ENCODE results near the gene PPP2CA. TPM values are rescaled to one million over a fixed set of nuclear protein-coding genes. Genes with fewer than 3 reads are reported as not detected.
"Not testable (repeated sequence)": the region's sequence is repeated elsewhere in the genome, so short reads cannot be mapped to it uniquely, and the experiment has no call there.

The PPP2CA gene
- total and polyA plus RNA-seq, 2 of the 8 experiments (the other 6 are each of a cell fraction or from before 2014, with no cell fraction given), result 75.0 to 205 TPM

DNA sequence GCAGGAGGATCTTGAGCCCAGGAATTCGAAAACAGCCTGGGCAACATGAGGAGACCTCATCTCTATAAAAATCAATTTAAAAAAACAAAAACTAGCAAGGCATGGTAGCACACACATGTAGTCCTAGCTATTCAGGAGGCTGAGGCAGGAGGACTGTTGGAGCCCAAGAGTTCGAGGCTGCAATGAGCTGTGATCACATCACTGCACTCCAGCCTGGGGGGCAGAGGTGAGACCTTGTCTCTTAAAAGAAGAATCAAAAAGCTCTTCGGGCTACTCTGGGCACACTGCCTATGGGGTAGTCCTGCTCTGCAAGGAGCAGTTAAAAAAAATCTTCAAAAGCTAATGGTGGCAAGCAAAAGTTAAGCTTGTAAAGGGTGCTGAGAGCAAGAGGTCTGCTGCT is 72.6 kb downstream of the PPP2CA start (continued):
- TF ChIP-seq, protein P1, sequence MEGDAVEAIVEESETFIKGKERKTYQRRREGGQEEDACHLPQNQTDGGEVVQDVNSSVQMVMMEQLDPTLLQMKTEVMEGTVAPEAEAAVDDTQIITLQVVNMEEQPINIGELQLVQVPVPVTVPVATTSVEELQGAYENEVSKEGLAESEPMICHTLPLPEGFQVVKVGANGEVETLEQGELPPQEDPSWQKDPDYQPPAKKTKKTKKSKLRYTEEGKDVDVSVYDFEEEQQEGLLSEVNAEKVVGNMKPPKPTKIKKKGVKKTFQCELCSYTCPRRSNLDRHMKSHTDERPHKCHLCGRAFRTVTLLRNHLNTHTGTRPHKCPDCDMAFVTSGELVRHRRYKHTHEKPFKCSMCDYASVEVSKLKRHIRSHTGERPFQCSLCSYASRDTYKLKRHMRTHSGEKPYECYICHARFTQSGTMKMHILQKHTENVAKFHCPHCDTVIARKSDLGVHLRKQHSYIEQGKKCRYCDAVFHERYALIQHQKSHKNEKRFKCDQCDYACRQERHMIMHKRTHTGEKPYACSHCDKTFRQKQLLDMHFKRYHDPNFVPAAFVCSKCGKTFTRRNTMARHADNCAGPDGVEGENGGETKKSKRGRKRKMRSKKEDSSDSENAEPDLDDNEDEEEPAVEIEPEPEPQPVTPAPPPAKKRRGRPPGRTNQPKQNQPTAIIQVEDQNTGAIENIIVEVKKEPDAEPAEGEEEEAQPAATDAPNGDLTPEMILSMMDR (IDR thresholded peaks at IDR 0.05; ENCODE audit: control extremely low read depth in 1 of 3, insufficient read depth in 1 of 3, low read depth in 1 of 3, low read length in 3 of 3), result no peak
- TF ChIP-seq, protein P2, sequence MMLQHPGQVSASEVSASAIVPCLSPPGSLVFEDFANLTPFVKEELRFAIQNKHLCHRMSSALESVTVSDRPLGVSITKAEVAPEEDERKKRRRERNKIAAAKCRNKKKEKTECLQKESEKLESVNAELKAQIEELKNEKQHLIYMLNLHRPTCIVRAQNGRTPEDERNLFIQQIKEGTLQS (IDR thresholded peaks at IDR 0.05; ENCODE audit: insufficient read depth, low read depth, low read length), result no peak
- no peak for TF ChIP-seq EZH2 (IDR thresholded peaks at IDR 0.05; ENCODE audit: low read depth, low read length, severe bottlenecking)

DNA sequence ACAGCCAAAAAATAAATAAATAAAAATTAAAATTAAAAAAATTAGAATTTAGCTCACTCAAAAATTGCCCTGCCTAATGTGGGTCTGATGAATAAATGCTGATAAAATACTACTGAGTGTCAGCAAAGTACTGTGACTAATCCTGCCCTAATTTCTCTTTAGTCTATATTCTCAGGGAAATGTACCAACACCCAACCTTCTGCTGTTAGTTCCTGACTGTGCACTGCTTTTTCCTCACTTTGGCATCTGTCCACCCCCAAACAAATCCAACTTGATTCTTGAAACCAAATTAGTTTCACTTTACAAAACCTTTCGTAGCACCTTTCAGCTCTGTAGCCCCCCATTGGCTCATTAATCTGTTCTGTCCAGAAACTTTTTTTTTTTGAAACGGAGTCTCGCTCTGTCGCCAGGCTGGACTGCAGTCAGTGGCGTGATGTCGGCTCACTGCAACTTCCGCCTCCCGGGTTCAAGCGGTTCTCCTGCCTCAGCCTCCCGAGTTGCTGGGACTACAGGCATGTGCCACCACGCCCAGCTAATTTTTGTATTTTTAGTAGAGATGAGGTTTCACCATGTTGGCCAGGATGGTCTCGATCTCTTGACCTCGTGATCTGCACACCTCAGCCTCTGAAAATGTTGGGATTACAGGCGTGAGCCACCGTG is 73.6 kb downstream of the PPP2CA start:
- ChIA-PET CTCF (ENCODE audit: partially characterized antibody) (interaction anchor here (0.7 to 24.3 kb wide), 7 partner anchors 11 to 274 kb away, joined by 3 to 629 read pairs (median 5); no protein-coding TSS in a partner anchor), POLR2A (ENCODE audit: partially characterized antibody) (interaction anchor here (0.9 to 1.2 kb wide), 2 partner anchors 9 to 10 kb away, joined by 3 read pairs; no protein-coding TSS in a partner anchor)
- H4K5ac ChIP-seq (ENCODE audit: insufficient read length, low read depth, low read length); H2BK5ac ChIP-seq (ENCODE audit: low read depth, low read length); H3K4me2 ChIP-seq (ENCODE audit: insufficient read depth in 1 of 2, low read depth in 2 of 2, low read length in 2 of 2); H2BK20ac ChIP-seq (ENCODE audit: low read length); H4K8ac ChIP-seq (ENCODE audit: extremely low read depth, insufficient read depth, low read length); H3K79me2 ChIP-seq (ENCODE audit: control insufficient read depth in 1 of 2, insufficient read depth in 2 of 2, low read length in 2 of 2); H4K91ac ChIP-seq (replicated peaks; ENCODE audit: insufficient read length, low read length); H2AFZ ChIP-seq (ENCODE audit: low read length); DNase-seq (ENCODE audit: low read depth in 1 of 2, low spot score in 2 of 2); H3K27ac ChIP-seq (ENCODE audit: low read depth, low read length); H3K4me1 ChIP-seq (replicated peaks in 1 of 4; ENCODE audit: control insufficient read depth in 3 of 4, insufficient read depth in 4 of 4, low read length in 3 of 4); H3K18ac ChIP-seq (ENCODE audit: extremely low read depth, low read length); FAIRE-seq; H2AK5ac ChIP-seq (ENCODE audit: low read depth, low read length); H3K9me3 ChIP-seq (ENCODE audit: insufficient read depth in 2 of 2, low read depth in 1 of 2, low read length in 1 of 2); H3K79me1 ChIP-seq (ENCODE audit: low read depth, low read length); H3K27me3 ChIP-seq (replicated peaks in 1 of 4; ENCODE audit: control insufficient read depth in 3 of 4, extremely low read depth in 1 of 4, insufficient read depth in 3 of 4, low read length in 3 of 4); H2BK12ac ChIP-seq (ENCODE audit: low read depth, low read length); H2BK15ac ChIP-seq (ENCODE audit: low read length); H3K4ac ChIP-seq (replicated peaks; ENCODE audit: insufficient read length, low read depth, low read length); H3K4me3 ChIP-seq (ENCODE audit: extremely low read depth in 1 of 4, insufficient read depth in 2 of 4, low read depth in 3 of 4, low read length in 4 of 4); H2BK120ac ChIP-seq (replicated peaks; ENCODE audit: low read depth, low read length); H3K23me2 ChIP-seq (ENCODE audit: low read depth, low read length); H3K14ac ChIP-seq (ENCODE audit: insufficient read length); H3K9ac ChIP-seq (replicated peaks in 1 of 4; ENCODE audit: extremely low read depth in 1 of 4, low read depth in 3 of 4, low read length in 3 of 4); H3K56ac ChIP-seq (replicated peaks; ENCODE audit: insufficient read length, low read depth, low read length); H3K23ac ChIP-seq (ENCODE audit: insufficient read length): not testable (repeated sequence)
- H4K20me1 ChIP-seq (replicated peaks in 1 of 2; ENCODE audit: control insufficient read depth in 1 of 2, insufficient read depth in 2 of 2, low read length in 2 of 2), result peaks cover 5 to 13% of the 10 kb centered on the region in 2 experiments
- 96% methylated on average over 15 of the region's 15 CpGs; no CpG with 5 or more reads in 1 of the 2 experiments for WGBS, 2 experiments (ENCODE audit: extremely low coverage in 1 of 2, insufficient coverage in 1 of 2, insufficient read length in 1 of 2, insufficient replicate concordance in 2 of 2, low coverage in 1 of 2, low lambda C conversion rate in 2 of 2, missing lambda C conversion rate in 1 of 2)
- H3K36me3 ChIP-seq (ENCODE audit: control insufficient read depth in 2 of 4, insufficient read depth in 4 of 4, low read length in 3 of 4), result peaks cover 4 to 66% (median 35%) of the 10 kb centered on the region in 4 experiments
